ACHN (cell line): Measurements from ENCODE around the gene VIP.

Experiments
- DNase-seq: peaks from one replicate; pipeline ENCODE4 v3.0.0-alpha.2; 2015
- in situ Hi-C: cut with HindIII; loops from 2 replicates; pipeline ENCODE4 v1.10.0; 2017; ENCODE audit warnings: low sequenced_read_pairs, low pct_ligation_motif_present, low pct_unique_long_range_greater_than_20kb

The VIP gene

GRCh38 chr6:152771061-152771687 is 20.6 kb downstream of the VIP start:
- in situ Hi-C loops, result no loop called here
- DNase-seq, result no peak

DNA sequence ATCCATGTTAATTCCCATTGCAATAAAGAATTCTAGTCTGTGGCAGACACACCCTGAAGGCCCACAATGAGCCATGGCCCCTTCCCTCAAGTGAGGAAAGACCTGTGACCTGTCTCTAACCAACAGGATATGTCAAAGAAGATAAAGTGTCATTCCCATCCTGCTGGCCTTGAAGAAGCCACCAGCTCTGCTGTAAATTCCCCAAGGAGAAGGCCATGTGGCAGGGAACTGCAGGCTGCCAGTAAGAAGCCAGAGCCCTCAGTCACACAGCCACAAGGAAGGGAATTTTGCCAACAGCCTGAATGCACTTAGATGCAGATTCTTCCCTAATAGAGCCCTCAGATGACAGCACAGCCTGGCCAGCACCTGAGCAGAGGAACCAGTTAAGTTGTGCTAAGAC is 24.8 kb downstream of the VIP start:
- in situ Hi-C loops, result no loop called here
- no peak for DNase-seq

DNA sequence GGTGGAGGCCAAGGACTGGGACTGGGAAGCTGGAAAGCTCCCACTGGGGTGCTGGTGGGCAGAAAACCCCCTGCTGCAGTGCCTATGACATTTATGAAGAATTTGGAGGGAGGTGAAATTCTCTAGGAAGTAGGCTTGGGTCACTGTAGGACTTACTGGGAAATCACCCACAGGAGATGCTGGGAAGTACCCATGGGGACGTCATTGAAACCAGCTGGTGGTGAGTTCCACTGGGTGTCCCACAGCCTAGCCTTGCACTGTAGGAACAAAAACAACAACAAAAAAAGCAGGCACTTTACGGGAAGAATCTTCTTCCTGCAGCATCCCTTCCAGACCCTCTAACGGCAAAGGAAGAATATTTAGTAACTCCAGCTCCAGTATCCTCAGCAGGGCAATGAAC is 26.2 kb downstream of the VIP start:
- DNase-seq, result no peak
- in situ Hi-C loops, result no loop called here

GRCh38 chr6:152783217-152783878 is 32.8 kb downstream of the VIP start:
- no peak for DNase-seq
- in situ Hi-C loops, result no loop called here

GRCh38 chr6:152794696-152795095 is 44.1 kb downstream of the VIP start:
- DNase-seq, result no peak
- in situ Hi-C loops, result no loop called here

DNA sequence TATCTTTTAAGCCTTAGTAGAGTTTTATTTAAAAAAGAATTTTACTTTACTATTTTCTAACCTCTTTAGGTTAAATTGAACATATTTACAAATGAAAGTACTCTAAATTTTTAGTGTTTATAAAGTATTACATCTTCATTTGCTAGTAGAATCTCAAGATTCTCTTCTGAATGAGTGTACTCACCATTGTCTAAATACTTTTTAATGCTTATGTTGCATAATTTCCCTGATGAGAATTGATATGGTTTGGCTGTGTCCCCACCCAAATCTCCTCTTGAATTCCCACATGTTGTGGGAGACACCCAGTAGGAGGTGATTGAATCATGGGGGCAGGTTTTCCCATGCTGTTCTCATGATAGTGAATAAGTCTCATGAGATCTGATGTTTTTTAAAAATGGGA is 53.6 kb downstream of the VIP start:
- no peak for DNase-seq
- in situ Hi-C loops, result no loop called here
